GM12878 (cell line): ENCODE results near the gene TBL3. TPM values are rescaled to one million over a fixed set of nuclear protein-coding genes. Genes with fewer than 3 reads are reported as not detected.
A peak's percentile ranks its signal among the peaks of the same experiment; 100 is the strongest.

ENCODE experiments used
- ATAC-seq: fragments of 200-7000 bp; cut with Tn5 transposase; 3 replicates; pipeline ENCODE4 v1.9.1; 2020; ENCODE audit warnings: mild to moderate bottlenecking, moderate library complexity
- BruUV-seq: library from RNA; stranded (reverse); fragments of 400-500 nt; replicated peaks from 2 replicates; lab custom pipeline; 2021; lab: Mats Ljungman, UMichigan
- CTCF ChIA-PET: fragments of 300-600 bp; sonication (Branson Sonifier 250); formaldehyde crosslinking; extraction: SDS; loops from one replicate; lab custom pipeline; 2021; ENCODE audit warnings: inconsistent platforms; lab: Yijun Ruan, JAX
- POLR2A ChIA-PET: fragments of 350-600 bp; formaldehyde crosslinking; extraction: SDS; loops from one replicate; lab custom pipeline; 2021; ENCODE audit warnings: inconsistent platforms; lab: Charles Lee
- RAD21 ChIA-PET: fragments of 300-600 bp; sonication (Branson Sonifier 250); formaldehyde crosslinking; loops from one replicate; lab custom pipeline; 2023; ENCODE audit warnings: antibody characterized with exemption; ENCODE audit not compliant: unreplicated experiment; lab: Charles Lee
- SMC1A ChIA-PET: fragments of 300-600 bp; sonication (Branson Sonifier 250); formaldehyde crosslinking; loops from one replicate; lab custom pipeline; 2023; ENCODE audit not compliant: unreplicated experiment, uncharacterized antibody; lab: Charles Lee
- DNase-seq: peaks from one replicate; pipeline ENCODE4 v3.0.0-alpha.2; 2011; ENCODE audit warnings: low read depth, low spot score
- FAIRE-seq: peaks from 3 replicates; lab custom pipeline; 2011; peaks lifted over from hg19 to GRCh38; lab: Jason Lieb, UNC
- H2AFZ ChIP-seq: 2 replicates; pipeline ENCODE4 v1.6.0; 2011; ENCODE audit warnings: low read depth, low read length, control low read depth; ENCODE audit not compliant: control insufficient read depth
- H3K27ac ChIP-seq: 2 replicates; pipeline ENCODE4 v1.5.1; 2011; ENCODE audit warnings: control low read depth; ENCODE audit not compliant: control insufficient read depth, insufficient read depth
- H3K27me3 ChIP-seq, 2 experiments: replicated peaks in 1 of 2; 2 replicates each; pipeline versions ENCODE4 v1.6.0 to v1.6.1; 2011; ENCODE audit warnings: low read length in 1 of 2; ENCODE audit not compliant: control insufficient read depth in 2 of 2, insufficient read depth in 2 of 2
- H3K36me3 ChIP-seq, 2 experiments: 2 replicates each; pipeline ENCODE4 v1.5.1; 2011; ENCODE audit warnings: low read length in 1 of 2; ENCODE audit not compliant: control insufficient read depth in 2 of 2, insufficient read depth in 2 of 2
- H3K4me1 ChIP-seq: 2 replicates; pipeline ENCODE4 v1.6.1; 2011; ENCODE audit warnings: mild to moderate bottlenecking, low read length, moderate library complexity, mixed read lengths; ENCODE audit not compliant: control insufficient read depth, insufficient read depth
- H3K4me2 ChIP-seq: 2 replicates; pipeline ENCODE4 v1.6.0; 2011; ENCODE audit warnings: control low read depth; ENCODE audit not compliant: control insufficient read depth, insufficient read depth
- H3K4me3 ChIP-seq: fragments of 200-600 bp; sonication (generic); 2 replicates; pipeline ENCODE4 v1.5.1; 2016
- H3K79me2 ChIP-seq: 2 replicates; pipeline ENCODE4 v1.6.0; 2011; ENCODE audit warnings: low read length; ENCODE audit not compliant: control insufficient read depth, insufficient read depth
- H3K9ac ChIP-seq: 2 replicates; pipeline ENCODE4 v1.8.0; 2011; ENCODE audit warnings: low read length, control low read depth, mixed read lengths; ENCODE audit not compliant: control insufficient read depth, insufficient read depth
- H3K9me3 ChIP-seq: replicated peaks from 3 replicates; pipeline ENCODE4 v1.5.1; 2011; ENCODE audit warnings: mild to moderate bottlenecking, low read length; ENCODE audit not compliant: control insufficient read depth, insufficient read depth
- H4K20me1 ChIP-seq: 2 replicates; pipeline ENCODE4 v1.6.0; 2011; ENCODE audit not compliant: control insufficient read depth, insufficient read depth
- BHLHE40 ChIP-seq, 2 experiments: fragments of 450-650 bp in 1 of 2; IDR thresholded peaks; 2 replicates each; pipeline ENCODE4 v1.6.1; 2011 to 2017; ENCODE audit warnings: low read depth in 2 of 2, borderline replicate concordance in 1 of 2, improper control_type of control experiment in 1 of 2, low read length in 1 of 2, mild to moderate bottlenecking in 1 of 2
- NFIC ChIP-seq: IDR thresholded peaks from 2 replicates; pipeline ENCODE4 v1.6.1; 2012; ENCODE audit warnings: low read depth, mild to moderate bottlenecking, inconsistent platforms, low read length, moderate library complexity
- WGBS: methylation state at CpG from one replicate; pipeline ENCODE4 v1.1.6; 2016; ENCODE audit warnings: low lambda C conversion rate; ENCODE audit not compliant: insufficient replicate concordance, insufficient coverage; ENCODE audit errors: missing lambda C conversion rate; 5-methylcytosine and 5-hydroxymethylcytosine counted together
- in situ Hi-C: fragments of 300-500 bp; cut with MboI; formaldehyde crosslinking; loops from 9 replicates; pipeline ENCODE4 v1.14.3; 2018; ENCODE audit warnings: mixed read lengths
- intact Hi-C: fragments of 100-400 bp; cut with micrococcal nuclease; formaldehyde crosslinking; loops from one replicate; pipeline ENCODE4 v1.14.2; 2022; ENCODE audit not compliant: unreplicated experiment
- polyA plus RNA-seq, 11 experiments: library from polyadenylated mRNA; depleted of rRNA in 4 of 11; unstranded in 6 of 11; stranded (reverse) in 5 of 11; fragments of >200 nt; fragmentation: Nextera tagmentation in 4 of 11; fragmentation: Illumina TruSeq in 1 of 11; extraction: Ambion mirVana in 4 of 11; extraction: Trizol in 1 of 11; gene quantifications; 1 replicate in 1 of 11; 2 replicates in 10 of 11; pipeline versions ENCODE4 v1.2.1 to v1.2.3, GENCODE V29; 2011 to 2016; ENCODE audit warnings: inconsistent platforms in 2 of 11, missing spikeins in 2 of 11, low read depth in 1 of 11
- total RNA-seq, 4 experiments: library from RNA; depleted of rRNA in 3 of 4; stranded (reverse); fragments of >200 nt in 3 of 4; fragmentation: Illumina TruSeq in 1 of 4; extraction: Trizol in 1 of 4; gene quantifications; 2 replicates each; pipeline versions ENCODE4 v1.2.1 to v1.2.3, GENCODE V29; 2013 to 2021
- TF ChIP-seq, protein P1 (sequence below): fragments of 450-650 bp; formaldehyde crosslinking; IDR thresholded peaks from 2 replicates; pipeline ENCODE4 v1.4.0; 2020; ENCODE audit warnings: mild to moderate bottlenecking, moderate library complexity
- TF ChIP-seq, protein P2 (sequence below): fragments of 450-650 bp; IDR thresholded peaks from 2 replicates; pipeline ENCODE4 v1.6.1; 2016; ENCODE audit warnings: mild to moderate bottlenecking
- TF ChIP-seq, protein P3 (sequence below), 3 experiments: IDR thresholded peaks in 2 of 3; conservative IDR thresholded peaks in 1 of 3; 2 replicates each; pipeline ENCODE4 v1.5.1; 2011; ENCODE audit warnings: low read depth in 3 of 3, low read length in 3 of 3, mild to moderate bottlenecking in 3 of 3, control low read depth in 2 of 3, moderate library complexity in 2 of 3, inconsistent platforms in 1 of 3, mixed read lengths in 1 of 3; ENCODE audit not compliant: control insufficient read depth in 2 of 3, insufficient read depth in 1 of 3; ENCODE audit errors: extremely low read depth in 1 of 3

Gene TBL3
- total and polyA plus RNA-seq, 10 of the 15 experiments (the other 5 are each of a cell fraction or from before 2014, with no cell fraction given) = 1.2 to 101 (median 34.2) TPM

DNA sequence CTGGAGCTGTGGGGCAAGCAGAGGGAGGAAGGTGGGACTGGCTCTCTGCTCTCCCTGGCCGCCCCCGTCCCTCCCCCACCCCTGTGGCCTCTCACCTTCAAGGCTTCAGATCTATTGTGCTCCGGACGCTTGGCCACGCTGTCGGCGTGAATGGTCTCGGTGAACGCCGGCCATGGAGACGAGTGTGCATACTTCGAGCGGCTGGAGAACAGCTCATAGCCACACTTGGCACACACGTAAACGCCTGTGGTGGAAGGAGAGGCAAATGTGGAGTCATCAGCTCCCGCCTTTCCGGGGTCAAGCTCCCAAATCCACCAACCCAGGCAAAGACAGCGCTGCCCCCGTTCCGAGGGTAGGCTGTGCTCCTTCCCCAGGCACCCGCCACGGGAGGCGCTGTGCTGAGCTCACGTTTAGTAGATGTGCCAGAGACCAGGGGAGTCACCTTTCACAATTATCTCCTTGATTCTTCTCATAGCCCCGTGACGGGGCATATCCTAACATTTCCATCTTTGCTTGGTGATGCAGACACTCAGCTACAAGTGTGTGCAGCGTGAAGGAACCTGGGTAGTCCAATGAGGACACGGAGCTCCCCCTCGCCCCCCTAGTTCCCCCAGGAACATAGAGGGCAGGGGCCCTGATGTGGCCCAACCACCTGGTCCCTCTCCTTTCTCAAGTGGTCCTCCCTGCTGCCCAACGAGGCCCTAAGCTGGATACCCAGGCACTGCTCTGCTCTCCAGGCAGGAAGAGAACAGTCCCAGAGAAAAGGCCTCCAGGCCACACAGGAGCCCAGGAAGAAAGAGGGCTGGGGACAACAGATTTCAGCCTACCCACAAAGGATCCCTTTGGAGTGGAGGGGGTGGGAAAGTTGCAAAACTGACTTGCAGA lies 30.4 kb upstream of the TBL3 start:
- TF ChIP-seq, protein P1, sequence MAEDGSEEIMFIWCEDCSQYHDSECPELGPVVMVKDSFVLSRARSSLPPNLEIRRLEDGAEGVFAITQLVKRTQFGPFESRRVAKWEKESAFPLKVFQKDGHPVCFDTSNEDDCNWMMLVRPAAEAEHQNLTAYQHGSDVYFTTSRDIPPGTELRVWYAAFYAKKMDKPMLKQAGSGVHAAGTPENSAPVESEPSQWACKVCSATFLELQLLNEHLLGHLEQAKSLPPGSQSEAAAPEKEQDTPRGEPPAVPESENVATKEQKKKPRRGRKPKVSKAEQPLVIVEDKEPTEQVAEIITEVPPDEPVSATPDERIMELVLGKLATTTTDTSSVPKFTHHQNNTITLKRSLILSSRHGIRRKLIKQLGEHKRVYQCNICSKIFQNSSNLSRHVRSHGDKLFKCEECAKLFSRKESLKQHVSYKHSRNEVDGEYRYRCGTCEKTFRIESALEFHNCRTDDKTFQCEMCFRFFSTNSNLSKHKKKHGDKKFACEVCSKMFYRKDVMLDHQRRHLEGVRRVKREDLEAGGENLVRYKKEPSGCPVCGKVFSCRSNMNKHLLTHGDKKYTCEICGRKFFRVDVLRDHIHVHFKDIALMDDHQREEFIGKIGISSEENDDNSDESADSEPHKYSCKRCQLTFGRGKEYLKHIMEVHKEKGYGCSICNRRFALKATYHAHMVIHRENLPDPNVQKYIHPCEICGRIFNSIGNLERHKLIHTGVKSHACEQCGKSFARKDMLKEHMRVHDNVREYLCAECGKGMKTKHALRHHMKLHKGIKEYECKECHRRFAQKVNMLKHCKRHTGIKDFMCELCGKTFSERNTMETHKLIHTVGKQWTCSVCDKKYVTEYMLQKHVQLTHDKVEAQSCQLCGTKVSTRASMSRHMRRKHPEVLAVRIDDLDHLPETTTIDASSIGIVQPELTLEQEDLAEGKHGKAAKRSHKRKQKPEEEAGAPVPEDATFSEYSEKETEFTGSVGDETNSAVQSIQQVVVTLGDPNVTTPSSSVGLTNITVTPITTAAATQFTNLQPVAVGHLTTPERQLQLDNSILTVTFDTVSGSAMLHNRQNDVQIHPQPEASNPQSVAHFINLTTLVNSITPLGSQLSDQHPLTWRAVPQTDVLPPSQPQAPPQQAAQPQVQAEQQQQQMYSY = no peak
- no peak for TF ChIP-seq NFIC
- TF ChIP-seq, protein P2, sequence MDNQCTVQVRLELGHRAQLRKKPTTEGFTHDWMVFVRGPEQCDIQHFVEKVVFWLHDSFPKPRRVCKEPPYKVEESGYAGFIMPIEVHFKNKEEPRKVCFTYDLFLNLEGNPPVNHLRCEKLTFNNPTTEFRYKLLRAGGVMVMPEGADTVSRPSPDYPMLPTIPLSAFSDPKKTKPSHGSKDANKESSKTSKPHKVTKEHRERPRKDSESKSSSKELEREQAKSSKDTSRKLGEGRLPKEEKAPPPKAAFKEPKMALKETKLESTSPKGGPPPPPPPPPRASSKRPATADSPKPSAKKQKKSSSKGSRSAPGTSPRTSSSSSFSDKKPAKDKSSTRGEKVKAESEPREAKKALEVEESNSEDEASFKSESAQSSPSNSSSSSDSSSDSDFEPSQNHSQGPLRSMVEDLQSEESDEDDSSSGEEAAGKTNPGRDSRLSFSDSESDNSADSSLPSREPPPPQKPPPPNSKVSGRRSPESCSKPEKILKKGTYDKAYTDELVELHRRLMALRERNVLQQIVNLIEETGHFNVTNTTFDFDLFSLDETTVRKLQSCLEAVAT = 0 out of 2 replicates have a peak, but pooled peaks have one; percentile 42
- TF ChIP-seq, protein P3, sequence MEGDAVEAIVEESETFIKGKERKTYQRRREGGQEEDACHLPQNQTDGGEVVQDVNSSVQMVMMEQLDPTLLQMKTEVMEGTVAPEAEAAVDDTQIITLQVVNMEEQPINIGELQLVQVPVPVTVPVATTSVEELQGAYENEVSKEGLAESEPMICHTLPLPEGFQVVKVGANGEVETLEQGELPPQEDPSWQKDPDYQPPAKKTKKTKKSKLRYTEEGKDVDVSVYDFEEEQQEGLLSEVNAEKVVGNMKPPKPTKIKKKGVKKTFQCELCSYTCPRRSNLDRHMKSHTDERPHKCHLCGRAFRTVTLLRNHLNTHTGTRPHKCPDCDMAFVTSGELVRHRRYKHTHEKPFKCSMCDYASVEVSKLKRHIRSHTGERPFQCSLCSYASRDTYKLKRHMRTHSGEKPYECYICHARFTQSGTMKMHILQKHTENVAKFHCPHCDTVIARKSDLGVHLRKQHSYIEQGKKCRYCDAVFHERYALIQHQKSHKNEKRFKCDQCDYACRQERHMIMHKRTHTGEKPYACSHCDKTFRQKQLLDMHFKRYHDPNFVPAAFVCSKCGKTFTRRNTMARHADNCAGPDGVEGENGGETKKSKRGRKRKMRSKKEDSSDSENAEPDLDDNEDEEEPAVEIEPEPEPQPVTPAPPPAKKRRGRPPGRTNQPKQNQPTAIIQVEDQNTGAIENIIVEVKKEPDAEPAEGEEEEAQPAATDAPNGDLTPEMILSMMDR (IDR thresholded peaks at IDR 0.05 in 2 of 3, conservative IDR thresholded peaks at IDR 0.05 in 1 of 3; ENCODE audit: control insufficient read depth in 2 of 3, extremely low read depth in 1 of 3, insufficient read depth in 1 of 3, low read depth in 3 of 3, low read length in 3 of 3) = 0 out of 6 replicates have a peak, but pooled peaks of 1 of the 3 experiments have one; percentile 1
- peak in 1 of 2 experiments; percentile 35; a peak in 1 of 4 replicates for TF ChIP-seq BHLHE40 (IDR thresholded peaks at IDR 0.05; ENCODE audit: borderline replicate concordance in 1 of 2, low read depth in 2 of 2, low read length in 1 of 2)
- WGBS = 89% methylated on average over 28 of the region's 30 CpGs
- Histone ChIP-seq H3K36me3 (peaks cover 0 to 5% of the 10 kb centered on the region in 2 experiments; a peak in 3 of 4 replicates), H2AFZ (no peak overlapping the region), H3K27ac (peak overlapping the region; percentile 41; the same call in 1 of the 2 replicates), H4K20me1 (no peaks in the 10 kb centered on the region), H3K9ac (peak overlapping the region; percentile 80; the same call in 1 of the 2 replicates), H3K4me3 (peak overlapping the region; percentile 87), H3K27me3 (no peaks in the 10 kb centered on the region), H3K79me2 (peaks cover 18% of the 10 kb centered on the region), H3K9me3 (no peaks in the 10 kb centered on the region), H3K4me2 (peak overlapping the region; percentile 84), H3K4me1 (peaks cover 10% of the 10 kb centered on the region; the same call in 1 of the 2 replicates)
- DNase-seq = no peak
- intact Hi-C loops = no loop called here
- CTCF ChIA-PET = interaction anchor here (1.0 to 2.0 kb wide), 5 partner anchors 12 to 316 kb away, joined by 3 to 8 read pairs (median 5); no protein-coding TSS in a partner anchor
- RAD21 ChIA-PET = interaction anchor here (1.8 kb wide), 1 partner anchor 13 kb away, joined by 6 read pairs; no protein-coding TSS in a partner anchor
- SMC1A ChIA-PET = no interaction called here
- no TSS peak for BruUV-seq
- FAIRE-seq = no peak
- POLR2A ChIA-PET = interaction anchor here (0.6 to 2.3 kb wide), 6 partner anchors 22 to 806 kb away, joined by 3 to 6 read pairs (median 5); partner anchors contain the start of gene RPS2
- no peak for ATAC-seq
- in situ Hi-C loops = no loop called here
